Heart left ventricle (tissue), 13 donors: ENCODE data around the gene ITGBL1.

ENCODE experiments used
- POLR2A ChIP-seq, 2 donors: fragments of 450-650 bp; IDR thresholded peaks; one replicate each; pipeline ENCODE4 v1.6.1; 2017; ENCODE audit warnings: antibody characterized with exemption in 2 of 2, mild to moderate bottlenecking in 2 of 2, moderate library complexity in 2 of 2
- TF ChIP-seq, protein P1 (sequence below), 12 donors: fragments of 200-600 bp; sonication (generic) in 4 of 12; IDR thresholded peaks; one replicate each; pipeline versions ENCODE4 v1.5.0 to v1.8.0; 2018 to 2022; ENCODE audit warnings: antibody characterized with exemption in 12 of 12, mild to moderate bottlenecking in 5 of 12
- donor health status: ischemic (EF 13 %, LVEDD 7.1; RV severe dilation, severe dysfunction).
- donor health status: DM: no; HTN: yes; CAD: no.
- donor health status: DM: no; HTN: no; CAD: no.
- donor health status: ischemic (EF 25% LVEDD 6.9; RV normal size, moderate dysfunction).
- donor health status: ischemic (EF 25% LVEDD 5.7; RV mildly dilated, moderate dysfunction).
- donor health status: ischemic (EF 35%, LVEDD 5.7; RV mildly dilated, moderate dysfunction).
- donor health status: nonischemic (EF 11% LVEDD 7.7; RV severe dilation, severe dysfunction).
- donor health status: DM: yes; HTN: yes; CAD: no.
- donor health status: PGD.
- donor health status: ischemic (EF 29% LVEDD 5.4; RV normal size, mild dysfunction).
- donor health status: nonischemic (EF 23%, LVEDD 6.1; RV moderate dilation, normal function).

DNA sequence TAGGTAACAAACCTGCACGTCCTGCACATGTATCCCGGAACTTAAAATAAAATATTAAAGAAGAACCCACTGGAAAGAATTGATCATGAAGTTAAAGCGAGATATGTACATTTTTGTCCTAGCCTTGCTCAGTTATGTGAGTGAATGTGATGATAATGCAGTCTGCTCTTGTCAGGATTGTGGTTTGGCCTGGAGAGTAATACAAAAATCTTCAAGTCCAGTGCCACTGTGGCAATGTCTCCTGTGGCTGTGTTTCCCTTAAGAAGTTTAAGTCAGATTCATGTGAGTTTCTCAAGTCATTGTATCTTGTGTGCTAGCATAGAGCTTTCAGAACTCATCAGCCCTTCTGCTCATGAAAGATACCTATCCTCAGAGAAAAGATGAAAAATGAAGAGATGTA, 18.0 kb upstream of the ITGBL1 start:
- TF ChIP-seq, protein P1, sequence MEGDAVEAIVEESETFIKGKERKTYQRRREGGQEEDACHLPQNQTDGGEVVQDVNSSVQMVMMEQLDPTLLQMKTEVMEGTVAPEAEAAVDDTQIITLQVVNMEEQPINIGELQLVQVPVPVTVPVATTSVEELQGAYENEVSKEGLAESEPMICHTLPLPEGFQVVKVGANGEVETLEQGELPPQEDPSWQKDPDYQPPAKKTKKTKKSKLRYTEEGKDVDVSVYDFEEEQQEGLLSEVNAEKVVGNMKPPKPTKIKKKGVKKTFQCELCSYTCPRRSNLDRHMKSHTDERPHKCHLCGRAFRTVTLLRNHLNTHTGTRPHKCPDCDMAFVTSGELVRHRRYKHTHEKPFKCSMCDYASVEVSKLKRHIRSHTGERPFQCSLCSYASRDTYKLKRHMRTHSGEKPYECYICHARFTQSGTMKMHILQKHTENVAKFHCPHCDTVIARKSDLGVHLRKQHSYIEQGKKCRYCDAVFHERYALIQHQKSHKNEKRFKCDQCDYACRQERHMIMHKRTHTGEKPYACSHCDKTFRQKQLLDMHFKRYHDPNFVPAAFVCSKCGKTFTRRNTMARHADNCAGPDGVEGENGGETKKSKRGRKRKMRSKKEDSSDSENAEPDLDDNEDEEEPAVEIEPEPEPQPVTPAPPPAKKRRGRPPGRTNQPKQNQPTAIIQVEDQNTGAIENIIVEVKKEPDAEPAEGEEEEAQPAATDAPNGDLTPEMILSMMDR (IDR thresholded peaks at IDR 0.05): no peak
- no peak for TF ChIP-seq POLR2A (IDR thresholded peaks at IDR 0.05)
